ENCODE data around the gene AXL.

- TF ChIP-seq, protein P1, sequence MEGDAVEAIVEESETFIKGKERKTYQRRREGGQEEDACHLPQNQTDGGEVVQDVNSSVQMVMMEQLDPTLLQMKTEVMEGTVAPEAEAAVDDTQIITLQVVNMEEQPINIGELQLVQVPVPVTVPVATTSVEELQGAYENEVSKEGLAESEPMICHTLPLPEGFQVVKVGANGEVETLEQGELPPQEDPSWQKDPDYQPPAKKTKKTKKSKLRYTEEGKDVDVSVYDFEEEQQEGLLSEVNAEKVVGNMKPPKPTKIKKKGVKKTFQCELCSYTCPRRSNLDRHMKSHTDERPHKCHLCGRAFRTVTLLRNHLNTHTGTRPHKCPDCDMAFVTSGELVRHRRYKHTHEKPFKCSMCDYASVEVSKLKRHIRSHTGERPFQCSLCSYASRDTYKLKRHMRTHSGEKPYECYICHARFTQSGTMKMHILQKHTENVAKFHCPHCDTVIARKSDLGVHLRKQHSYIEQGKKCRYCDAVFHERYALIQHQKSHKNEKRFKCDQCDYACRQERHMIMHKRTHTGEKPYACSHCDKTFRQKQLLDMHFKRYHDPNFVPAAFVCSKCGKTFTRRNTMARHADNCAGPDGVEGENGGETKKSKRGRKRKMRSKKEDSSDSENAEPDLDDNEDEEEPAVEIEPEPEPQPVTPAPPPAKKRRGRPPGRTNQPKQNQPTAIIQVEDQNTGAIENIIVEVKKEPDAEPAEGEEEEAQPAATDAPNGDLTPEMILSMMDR (IDR thresholded peaks at IDR 0.05): no peak
- TF ChIP-seq POLR2A (IDR thresholded peaks at IDR 0.05): no peak
These were observed 55.8 kb downstream of the AXL start for GRCh38 chr19:41274802-41275201.

All from right lobe of liver (tissue), 4 donors.